Kasumi-1 (cell line): ENCODE data around the gene LSR.
"Not testable (repeated sequence)": the region's sequence is repeated elsewhere in the genome, so short reads cannot be mapped to it uniquely, and the experiment has no call there.

Experiments used
- DNase-seq, 2 experiments: peaks; one replicate each; lab custom pipeline; 2025; lab: John Stamatoyannopoulos, UW

LSR gene

GRCh38 chr19:35219008-35219407, 29.8 kb upstream of the LSR start:
- no peak for DNase-seq

DNA sequence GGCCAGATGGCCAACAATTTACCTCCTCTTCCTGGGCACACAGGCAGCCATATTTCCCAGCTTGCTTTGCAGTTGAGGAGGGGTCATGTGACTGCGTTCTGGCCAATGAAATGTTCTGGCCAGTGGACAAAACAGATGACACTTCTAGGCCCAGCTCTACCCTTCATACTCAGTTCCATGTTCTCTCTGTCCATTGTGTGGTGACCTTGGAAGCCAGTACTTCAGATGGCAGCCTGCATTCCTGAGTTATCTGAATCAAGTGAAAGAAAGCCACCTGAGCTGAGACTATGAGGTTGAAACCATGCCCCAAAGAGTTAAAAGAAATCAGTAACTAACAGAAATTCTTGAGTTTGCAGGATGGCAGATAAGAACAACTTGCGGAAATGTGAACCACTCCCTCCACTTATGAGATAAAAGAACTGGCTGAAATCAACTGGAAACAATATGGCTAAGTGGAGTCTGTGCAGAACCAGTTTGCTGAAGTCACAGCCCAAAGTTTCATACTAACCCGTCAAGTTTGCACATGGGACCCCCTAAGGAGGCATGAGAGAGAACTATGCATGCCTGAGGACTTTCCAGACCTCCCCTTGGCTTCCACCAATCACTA, 28.4 kb upstream of the LSR start:
- DNase-seq = no peak

DNA sequence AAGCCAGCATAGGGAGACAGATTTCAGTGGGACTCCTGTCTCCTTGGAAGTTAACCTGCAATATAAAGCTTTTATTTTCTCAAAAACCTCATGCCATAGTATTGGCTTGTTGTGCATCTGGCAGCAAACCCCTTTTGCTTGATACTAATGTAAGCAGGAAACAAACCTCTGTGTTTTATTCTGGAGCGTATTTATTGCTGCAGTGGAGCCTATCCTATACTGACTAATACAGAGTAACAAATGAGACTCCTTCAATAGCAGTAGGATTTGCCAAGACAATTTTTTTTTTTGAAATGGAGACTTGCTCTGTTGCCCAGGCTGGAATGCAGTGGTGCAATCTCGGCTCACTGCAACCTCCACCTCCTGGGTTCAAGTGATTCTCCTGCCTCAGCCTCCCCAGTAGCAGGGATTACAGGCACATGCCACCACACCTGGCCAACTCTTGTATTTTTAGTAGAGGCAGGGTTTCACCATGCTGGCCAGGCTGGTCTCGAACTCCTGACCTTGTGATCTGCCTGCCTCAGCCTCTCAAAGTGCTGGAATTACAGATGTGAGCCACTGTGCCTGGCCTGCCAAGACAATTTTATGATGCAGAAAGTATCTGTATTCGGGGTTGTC, 27.7 kb upstream of the LSR start:
- DNase-seq = not testable (repeated sequence)

DNA sequence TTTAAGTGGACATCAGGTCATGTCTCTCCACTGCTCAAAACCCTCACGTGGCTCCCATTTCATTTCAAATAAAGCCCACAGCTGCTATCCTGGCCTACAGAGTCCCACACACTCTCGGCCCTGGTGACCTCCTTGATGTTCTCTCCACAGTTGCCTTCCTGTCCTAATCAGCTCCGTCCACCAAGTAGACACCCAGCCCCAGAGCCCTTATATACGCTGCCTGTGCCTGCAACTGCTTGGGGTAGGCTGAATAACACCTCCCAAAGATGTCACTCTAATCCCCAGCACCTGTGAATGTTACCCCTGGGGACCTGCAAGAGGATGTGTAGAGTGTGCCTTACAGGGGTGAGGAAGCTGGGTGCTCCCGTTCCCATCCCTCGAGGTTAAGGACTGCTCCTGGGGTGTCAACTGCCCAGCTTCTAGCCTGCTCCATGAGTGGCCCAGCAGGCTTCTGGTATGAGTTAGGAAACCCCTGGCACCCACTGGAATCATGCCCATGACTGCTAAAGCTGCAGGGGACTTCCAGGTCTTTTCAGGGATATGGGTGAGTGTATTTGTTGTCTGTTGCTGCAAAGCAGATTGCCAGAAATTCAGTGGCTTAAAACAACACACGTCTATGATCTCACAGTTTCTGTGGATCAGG, 26.3 kb upstream of the LSR start:
- no peak for DNase-seq

- no peak for DNase-seq
These were observed 25.6 kb upstream of the LSR start for GRCh38 chr19:35223084-35223790.

- DNase-seq = no peak
These were observed 24.8 kb upstream of the LSR start for GRCh38 chr19:35223862-35224505.

DNA sequence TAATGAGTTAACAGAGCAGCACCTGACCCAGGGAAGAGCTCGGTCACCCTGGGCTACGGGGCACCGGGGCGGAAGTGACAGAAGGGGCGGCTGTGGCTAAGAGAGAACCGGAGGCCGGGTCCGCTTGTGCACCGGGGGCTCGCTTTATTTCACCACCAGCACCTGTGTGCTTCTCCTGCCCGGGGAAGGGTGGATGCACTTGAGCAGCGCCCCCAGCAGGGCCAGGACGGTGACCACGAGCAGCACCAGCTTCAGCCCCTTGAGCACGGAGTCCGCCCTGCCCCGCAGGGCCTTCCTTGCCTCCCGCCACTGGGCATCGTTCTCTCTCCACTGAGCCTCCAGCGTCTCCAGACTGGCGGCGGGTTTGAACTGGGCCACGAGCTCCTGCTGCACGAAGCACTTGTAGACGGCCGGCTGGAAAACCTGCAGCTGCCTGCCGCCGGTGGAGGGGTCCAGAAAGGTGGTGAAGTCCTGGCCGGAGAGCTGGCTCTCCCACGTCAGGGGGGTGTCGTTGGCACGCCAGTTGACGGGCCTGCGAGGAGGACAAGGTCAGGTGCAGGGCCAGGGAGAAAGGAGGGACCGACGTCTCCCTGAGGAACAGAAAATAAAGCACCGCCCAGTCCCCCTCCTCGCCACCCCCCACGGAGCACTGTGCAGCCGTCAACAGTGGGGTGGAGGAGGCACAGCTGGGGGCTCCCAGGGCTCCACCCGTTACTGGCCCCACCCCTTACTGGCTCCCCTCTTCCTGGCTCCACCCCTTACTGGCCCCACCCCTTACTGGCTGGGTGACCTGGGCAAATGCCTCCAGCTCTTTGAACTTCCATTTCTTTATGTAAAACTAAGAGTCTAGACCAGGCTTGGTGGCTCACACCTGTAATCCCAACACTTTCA, 23.9 kb upstream of the LSR start:
- no peak for DNase-seq

DNA sequence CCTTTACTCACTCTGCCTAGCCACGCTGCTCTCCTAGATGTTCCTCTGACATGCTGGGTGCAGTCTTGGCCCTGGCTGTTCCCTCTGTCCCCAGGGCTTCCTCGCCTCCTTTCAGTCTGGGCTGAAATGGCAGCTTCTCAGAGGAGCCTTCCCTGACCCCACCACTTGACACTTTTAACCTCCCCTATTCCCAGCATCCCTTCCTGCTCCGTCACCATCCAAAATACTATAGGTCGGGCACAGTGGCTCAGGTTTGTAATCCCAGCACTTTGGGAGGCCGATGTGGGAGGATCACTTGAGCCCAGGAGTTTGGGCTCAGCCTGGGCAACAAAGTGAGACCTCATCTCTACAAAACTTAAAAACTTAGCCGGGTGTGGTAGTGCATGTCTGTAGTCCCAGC, 22.9 kb upstream of the LSR start:
- DNase-seq = no peak

GRCh38 chr19:35226748-35227147, 22.1 kb upstream of the LSR start:
- DNase-seq = no peak

DNA sequence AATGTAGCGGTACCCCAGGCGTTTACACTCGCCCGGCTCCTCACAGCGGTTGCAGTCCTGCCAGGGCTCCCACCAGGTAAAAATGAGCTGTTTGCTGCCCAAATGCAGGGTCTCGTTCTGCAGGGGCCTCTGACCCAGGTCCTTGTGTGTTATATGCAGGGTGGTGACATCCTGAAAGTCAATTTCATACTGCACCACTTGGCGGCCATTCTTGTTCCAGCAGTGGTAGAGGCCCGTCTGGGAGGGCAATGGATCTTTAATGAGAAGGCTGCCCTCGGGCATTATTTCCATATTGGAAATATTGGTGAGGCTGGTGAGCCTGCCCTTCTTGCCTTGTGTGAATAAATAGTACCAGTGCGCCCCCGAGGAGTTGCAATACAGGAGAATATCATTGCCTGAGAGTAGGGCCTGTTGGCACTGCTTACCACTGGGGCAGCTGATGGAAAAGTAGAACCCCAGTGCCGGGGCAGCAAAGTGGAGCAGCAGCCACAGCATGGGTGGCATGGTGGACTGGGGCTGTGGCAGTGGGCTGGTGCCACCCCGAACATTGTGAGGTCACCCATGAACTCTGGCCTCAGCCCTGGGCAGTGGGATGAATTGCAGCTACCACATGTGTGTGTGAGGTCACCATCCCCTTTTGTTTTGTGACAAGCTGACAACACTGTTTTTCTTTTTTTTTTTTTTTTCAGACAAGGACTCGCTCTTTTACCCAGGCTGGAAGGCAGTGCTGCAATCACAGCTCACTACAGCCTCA, 20.4 kb upstream of the LSR start, which contains the start of gene FAM187B:
Gene FAM187B (minus strand): TSS at position 563 of the 754 bp plus-strand sequence. CDS start 59 bp downstream, at position 504.
- no peak for DNase-seq

- no peak for DNase-seq
These were observed 19.2 kb upstream of the LSR start for GRCh38 chr19:35229601-35230000.

DNA sequence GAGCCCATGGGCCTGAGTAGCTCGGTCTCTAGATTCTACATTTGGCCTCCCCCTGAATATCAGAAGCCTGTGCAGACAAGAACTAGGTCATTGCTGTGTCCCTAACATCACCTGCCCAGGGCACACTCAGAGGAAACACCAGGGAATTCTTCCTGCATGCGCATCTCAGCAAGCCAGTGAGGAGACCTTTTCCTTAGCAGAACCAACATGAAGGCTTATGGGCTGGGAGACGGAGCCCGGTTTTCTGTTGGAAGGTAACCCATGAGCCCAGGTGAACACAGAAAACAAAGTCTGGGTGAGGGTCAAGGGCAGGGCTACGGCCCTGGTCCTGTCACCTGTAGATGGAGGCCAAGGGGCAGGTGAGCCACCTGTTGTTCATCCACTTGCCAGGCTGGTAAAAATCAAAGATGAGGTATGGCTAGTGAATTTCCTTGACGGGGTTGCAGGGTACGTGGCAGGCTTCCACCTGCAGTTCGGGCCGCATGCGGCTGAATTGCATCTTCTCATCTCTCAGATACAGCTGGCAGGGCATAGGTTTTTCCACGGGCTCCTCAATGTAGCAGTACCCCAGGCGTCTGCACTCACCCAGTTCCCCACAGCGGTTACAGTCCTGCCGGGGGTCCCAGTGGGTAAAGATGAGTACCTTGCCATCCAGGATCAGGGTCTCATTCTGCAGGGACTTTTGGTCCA, 16.7 kb upstream of the LSR start:
- no peak for DNase-seq

DNA sequence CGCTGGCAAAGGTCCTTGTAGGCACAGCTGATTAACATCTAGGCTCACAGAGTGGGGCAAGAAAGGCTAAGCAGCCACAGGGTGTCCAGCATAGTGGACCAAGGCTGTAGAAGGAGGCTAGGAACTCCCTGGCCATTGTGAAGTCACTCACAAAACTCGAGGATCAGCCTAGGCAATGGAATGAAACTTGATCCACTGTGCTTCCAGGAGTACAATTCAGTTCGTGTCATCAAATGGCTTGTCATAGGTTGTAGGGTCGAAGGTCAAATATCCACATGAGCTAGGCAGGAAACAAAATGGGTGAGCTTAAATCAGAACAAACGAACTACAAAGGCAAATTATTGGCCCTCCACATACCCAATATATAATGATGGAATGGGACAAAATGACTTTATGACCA, 15.9 kb upstream of the LSR start:
- no peak for DNase-seq

- peak; percentile 43 to 54 for DNase-seq
These were observed 12.0 kb upstream of the LSR start for GRCh38 chr19:35236638-35237400.

GRCh38 chr19:35239597-35239996, 9.2 kb upstream of the LSR start:
- DNase-seq = not testable (repeated sequence)

GRCh38 chr19:35240327-35240726, 8.5 kb upstream of the LSR start:
- peak; percentile 54 to 66 for DNase-seq

- DNase-seq = no peak
These were observed 7.4 kb upstream of the LSR start for GRCh38 chr19:35241417-35241816.

GRCh38 chr19:35246466-35247092, 2.2 kb upstream of the LSR start:
- no peak for DNase-seq
